Stimulated activated CD4-positive, alpha-beta T cell treated with anti-CD3 and anti-CD28 coated beads, TNF-alpha, amount 100 ng/mL, for 1 hour (primary cell): Measurements from ENCODE around the gene UPP1.
"Not testable (repeated sequence)": the region's sequence is repeated elsewhere in the genome, so short reads cannot be mapped to it uniquely, and the experiment has no call there.

Source experiments
- DNase-seq, 3 donors: peaks; one replicate each; pipeline ENCODE4 v3.0.0-alpha.2; 2020; ENCODE audit warnings: low read depth in 3 of 3, low spot score in 1 of 3

UPP1 gene

DNA sequence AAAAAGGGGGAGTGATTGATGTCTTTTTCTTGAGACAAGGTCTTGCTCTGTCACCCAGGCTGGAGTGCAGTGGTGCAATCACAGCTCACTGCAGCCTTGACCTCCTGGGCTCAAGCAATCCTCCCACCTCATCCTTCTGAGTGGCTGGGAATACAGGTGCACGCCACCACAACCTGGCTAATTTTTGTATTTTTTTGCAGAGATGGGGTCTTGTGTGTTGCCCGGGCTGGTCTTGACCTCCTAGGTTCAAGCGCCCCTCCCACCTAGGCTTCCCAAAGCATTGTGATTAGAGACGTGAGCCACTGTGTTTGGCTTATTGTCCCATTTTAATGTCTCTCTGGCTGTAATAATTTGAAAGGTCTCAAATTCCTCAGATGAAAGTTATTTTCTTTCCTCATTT lies 21.8 kb downstream of the UPP1 start:
- DNase-seq, result no peak

DNA sequence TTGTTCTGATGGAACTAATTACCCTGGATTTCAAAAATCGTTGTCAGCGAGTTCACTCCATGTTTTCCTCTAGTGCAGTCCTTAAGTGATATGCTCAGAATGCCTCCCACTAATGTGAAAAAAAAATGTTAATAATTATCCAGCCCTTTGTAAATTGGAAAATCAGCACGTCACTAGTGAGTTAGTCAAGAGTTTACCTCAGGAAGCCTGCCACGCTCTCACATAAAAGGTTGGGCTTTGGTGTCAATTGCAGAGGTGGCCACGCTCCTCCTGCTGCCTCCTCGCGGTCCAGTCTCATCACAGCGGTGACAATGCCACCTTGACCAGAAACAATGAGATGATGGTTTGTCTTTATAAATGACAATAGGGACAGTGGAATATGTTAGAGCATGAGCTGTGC lies 22.5 kb downstream of the UPP1 start:
- DNase-seq, result no peak

DNA sequence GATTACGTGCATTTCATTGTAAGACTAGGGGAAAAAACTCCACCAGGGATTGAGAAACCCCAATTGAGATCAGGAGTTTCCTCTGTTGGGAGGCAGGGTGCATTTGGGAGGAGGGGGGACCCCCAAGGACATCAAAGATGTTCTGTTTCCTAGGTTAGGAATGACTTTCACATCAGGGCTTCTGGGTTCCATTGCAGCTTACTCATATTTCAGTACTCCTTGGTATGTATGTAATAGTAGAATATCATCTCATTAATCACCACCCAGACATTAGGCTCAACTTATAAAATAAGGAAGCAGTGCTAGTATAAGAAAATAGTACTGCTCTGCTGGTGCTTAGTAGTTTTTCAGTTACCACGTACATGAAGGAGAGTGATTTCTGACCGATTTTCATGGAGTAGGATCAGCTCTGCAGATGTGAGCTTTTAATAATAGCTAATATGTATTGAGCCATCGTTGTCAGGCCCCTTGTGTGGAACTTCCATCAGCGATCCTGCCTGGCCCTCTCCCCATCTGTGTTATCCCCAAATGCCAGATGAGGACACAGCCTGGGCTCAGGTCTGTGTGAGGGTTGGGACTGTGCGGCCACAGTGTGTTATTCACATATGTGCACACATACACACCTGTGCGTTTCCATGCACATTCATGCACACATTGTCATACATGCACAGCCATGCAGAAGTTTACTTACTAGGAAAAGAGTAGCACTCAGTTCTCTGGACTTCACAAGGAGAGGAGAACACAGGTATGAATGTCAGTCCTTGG lies 23.5 kb downstream of the UPP1 start:
- DNase-seq, result no peak

DNA sequence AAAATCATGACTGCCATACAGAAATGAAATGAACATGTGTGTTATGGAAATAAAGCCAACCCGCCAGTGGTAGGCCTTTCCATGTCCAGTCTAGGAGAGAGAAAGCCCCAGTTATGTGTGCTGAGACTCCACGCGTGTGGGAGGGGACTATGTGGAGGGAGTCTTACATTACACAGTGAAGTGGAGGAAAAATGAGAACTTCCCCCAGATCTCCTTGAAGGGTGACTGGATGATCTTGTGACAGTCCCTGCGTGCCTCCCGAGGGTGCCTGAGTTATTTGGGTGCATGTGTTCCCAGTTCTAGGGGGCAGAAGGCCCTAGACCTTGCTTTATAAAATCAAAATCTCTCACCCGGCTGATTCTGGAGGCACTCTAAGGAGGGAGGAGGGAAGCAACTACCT lies 24.2 kb downstream of the UPP1 start:
- no peak for DNase-seq

DNA sequence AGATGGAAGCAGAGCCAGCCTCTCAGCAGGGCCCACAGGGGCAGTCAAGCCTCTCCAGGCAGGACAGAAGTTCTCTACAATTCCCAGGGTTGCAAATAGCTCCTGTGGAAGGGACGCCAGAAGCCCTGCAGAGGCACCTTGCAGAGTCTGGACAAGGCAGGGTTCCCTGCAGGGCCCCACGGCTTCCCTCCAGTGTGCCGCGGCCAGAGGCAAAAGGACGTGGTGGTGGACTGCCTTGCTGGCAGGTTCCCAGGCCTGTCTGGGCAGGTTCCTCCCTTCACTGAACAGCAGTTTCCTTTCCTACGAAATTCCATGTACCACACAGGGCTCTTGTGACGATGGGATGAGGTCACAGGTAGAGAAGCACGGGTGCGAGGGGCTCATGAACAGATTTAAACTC lies 25.1 kb downstream of the UPP1 start:
- DNase-seq, result no peak

DNA sequence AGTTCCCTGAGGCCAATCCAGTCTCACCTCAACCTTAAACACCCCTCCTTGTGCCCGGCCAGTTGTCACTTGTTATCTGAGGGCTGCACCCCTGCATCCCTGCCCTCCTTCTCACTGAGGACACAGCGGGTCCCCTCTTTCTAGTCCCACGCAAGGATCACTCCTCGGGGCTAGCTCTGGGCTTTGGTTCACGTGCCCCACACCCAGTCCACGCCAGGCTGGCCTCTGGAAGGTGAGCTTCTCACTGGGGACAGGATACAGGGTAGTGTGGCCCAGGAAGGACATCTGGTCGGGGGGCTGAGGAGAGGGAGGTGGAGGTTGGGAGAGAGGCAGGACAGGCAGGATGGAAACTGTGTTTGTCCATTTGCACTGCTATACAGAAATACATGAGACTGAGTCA lies 25.5 kb downstream of the UPP1 start:
- DNase-seq, result no peak

DNA sequence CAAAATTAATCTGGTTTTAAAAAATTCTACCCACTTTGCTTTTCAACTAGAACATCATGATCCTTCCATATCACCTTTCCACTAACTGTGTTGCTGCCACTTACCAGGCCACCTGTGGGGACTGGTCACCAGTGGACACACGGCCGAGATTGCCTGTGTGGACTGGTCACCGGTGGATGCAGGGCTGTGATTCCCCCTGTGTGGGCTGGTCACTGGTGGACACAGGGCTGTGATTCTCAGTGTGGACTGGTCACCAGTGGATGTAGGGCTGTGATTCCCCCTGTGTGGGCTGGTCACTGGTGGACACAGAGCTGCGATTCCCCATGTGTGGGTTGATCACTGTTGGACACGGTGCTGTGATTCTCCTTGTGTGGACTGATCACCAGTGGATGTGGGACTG lies 27.0 kb downstream of the UPP1 start:
- DNase-seq, result no peak

DNA sequence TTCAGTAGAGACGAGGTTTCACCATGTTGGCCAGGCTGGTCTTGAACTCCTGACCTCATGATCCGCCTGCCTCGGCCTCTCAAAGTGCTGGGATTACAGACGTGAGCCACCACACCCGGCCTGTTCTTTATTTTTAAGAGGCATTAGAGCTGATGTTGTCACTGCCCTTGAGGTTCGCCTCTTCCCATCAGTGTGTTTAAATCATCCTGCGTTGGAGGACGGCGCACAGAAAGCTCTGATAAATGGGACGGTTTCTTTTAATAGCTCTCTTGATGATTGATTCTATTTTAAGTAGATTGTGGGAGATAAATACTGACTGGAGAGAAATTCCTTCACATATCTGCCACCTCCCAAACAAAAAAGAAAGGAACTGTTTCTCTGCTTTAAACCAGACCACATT lies 29.0 kb downstream of the UPP1 start:
- no peak for DNase-seq

DNA sequence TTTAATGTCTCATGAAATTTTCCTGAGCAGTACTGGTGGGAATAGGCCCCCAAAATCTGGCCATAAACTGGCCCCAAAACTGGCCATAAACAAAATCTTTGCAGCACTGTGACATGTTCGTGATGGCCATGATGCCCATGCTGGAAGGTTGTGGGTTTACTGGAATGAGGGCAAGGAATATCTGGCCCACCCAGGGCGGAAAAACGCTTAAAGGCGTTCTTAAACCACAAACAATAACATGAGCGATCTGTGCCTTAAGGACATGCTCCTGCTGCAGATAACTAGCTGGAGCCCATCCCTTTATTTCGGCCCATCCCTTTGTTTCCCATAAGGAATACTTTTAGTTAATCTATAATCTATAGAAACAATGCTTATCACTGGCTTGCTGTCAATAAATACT lies 31.5 kb downstream of the UPP1 start:
- not testable (repeated sequence) for DNase-seq

DNA sequence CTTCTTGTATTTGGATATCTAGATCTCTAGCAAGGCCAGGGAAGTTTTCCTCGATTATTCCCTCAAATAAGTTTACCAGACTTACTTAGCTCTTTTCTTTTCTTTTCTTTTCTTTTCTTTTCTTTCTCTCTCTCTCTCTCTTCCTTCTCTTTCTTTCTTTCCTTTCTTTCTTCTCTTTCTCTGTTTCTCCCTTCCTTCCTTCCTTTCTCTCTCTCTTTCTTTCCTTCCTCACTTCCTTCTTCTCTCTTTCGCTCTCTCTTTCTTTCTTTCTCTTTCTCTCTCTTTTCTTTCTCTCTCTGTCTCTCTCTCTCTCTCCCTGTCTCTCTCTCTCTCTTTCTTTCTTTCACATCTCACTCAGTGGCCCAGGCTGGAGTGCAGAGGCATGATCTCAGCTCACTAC lies 37.0 kb downstream of the UPP1 start:
- no peak for DNase-seq

DNA sequence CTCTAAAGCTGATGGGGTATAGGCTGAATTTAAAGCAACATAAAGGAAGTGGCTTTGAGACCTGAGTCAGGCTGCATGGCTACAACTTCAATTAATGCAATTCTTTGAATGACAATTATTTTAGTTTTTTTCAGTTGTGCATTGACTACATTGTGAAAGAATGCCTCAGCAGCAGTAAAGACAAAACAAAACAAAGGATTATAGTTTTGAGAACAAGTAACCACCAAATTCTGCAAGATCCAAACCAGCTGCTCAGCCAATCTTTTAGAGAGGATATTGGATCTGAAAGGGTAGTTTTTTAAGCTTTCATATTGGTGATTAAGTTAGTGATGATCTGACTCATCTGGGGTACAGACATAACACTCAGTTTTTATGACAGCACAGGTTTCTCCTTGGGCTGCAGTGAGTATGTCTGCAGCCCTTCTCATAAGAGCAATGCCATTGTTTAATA lies 41.6 kb downstream of the UPP1 start:
- no peak for DNase-seq

DNA sequence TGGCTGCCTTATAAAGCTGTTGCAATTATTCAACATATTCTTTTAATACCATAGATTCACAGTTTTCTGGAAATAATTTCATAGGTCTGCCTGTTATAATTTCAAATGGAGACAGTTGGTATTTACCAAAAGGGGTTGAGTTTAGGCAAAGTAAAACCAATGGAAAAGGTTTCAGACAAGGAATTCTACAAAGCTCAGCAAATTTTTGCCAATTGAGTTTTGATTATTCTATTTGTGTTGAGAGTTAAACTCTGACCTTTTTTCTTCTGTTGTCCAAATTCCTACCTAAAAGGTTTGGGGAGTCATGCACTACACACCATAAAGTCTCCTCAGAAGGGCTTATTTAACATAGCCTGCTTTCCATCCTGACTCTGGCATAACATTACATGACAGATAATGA lies 43.7 kb downstream of the UPP1 start:
- DNase-seq, result no peak

DNA sequence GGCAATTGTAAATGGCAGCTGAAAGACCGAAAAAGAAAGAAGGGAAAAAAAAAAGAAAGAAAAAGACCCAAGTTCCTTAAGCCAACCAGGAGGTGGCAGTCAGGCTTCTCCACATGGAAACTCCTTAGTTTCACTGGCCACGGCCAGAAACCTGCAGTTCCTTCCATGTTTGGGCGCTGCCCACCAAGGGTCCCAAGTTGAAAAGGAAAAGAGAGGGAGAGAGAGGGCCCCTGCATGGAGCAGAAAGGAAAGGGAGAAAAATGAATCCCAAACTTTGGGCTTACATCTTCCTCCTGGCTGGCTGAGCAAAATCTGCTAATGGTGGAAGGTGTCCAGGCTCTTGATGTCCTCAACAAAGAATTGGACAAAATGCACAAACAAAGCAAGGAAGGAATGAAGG lies 50.4 kb downstream of the UPP1 start:
- no peak for DNase-seq

DNA sequence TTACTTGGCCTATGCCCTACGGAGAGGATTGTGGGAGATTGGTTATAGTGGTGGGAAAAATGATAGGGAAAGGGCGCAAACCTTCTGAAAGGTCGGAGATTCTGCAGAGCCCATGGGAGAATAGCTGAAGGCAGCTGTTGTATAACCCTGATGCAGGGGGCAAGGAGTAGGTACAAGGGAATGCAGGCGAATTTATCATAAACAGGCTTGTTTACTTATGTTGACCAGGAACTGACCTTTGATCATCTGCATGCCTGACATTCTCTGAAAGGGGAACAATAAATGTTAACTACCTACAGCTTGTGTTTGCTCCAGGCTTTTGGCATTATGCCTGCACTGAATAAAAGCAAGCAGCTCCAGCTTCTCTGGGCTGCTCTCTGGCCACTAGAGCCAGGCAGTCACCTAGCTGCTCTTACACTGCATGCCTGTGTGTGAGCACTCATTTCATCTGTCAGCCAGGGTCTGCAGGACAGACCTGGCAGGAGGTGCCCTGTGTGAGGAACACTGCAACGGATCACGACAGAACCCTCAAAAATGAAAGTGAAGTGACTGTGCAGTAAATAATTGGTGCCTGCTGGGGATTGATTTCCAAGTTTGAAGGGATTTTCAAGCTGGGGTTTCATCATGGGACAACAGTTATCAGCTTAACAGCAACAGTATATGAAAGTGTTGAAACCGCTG lies 51.1 kb downstream of the UPP1 start:
- no peak for DNase-seq

DNA sequence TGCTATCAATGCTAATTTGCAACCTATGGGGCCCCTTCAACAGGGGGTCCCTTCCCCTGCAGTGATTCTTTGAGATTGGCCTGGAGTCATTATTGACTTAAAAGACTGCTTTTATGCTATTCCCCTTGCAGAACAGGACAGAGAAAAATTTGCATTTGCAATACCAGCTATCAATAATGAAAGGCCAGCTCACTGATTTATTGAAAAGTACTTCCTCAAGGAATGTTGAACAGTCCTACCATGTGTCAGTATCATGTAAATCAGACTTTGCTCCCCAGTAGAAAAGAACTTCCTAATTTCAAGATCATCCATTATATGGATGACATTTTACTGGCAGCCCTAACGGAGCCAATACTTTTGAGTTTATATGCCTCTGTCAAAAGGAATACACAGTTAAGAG lies 52.5 kb downstream of the UPP1 start:
- DNase-seq, result no peak

DNA sequence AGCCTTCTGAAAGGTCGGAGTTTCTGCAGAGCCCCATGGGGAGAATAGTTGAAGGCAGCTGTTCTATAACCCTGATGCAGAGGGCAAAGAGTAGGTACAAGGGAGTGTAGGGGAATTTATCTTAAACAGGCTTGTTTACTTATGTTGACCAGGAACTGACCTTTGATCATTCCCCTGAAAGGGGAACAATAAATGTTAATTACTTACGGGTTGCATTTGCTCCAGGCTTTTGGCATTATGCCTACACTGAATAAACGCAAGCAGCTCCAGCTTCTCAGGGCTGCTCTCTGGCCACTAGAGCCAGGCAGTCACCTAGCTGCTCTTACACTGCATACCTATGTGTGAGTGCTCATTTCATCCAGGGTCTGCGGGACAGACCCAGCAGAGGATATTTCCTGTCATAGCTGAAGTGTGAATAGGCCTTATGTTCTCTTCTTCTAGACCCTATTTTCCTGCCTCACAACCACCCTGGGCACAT lies 55.3 kb downstream of the UPP1 start:
- DNase-seq, result no peak

DNA sequence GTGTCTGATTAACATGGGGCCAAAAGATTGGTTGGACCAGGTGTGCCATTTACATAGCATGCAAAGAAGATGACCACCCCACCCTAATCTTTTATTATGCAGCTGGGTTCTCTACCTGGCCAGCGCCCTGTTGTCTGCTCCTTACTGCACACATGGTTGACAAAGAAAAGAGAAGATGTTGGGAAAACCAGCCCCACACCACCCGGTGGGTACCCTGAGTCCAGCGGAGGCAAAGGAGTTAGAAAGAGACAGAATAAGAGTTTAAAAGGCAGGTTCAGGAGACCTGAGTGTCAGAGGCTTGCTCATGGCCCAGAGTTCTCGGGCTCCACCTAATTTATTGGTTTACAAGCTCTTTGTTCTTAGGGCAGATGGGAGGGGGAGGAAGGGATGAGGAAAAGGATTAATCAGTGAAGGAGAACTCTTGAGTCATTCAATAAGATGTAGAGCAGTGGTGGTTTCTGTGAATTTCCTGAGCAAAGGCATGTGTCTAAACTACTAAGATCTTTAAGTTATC lies 58.1 kb downstream of the UPP1 start:
- DNase-seq, result no peak

DNA sequence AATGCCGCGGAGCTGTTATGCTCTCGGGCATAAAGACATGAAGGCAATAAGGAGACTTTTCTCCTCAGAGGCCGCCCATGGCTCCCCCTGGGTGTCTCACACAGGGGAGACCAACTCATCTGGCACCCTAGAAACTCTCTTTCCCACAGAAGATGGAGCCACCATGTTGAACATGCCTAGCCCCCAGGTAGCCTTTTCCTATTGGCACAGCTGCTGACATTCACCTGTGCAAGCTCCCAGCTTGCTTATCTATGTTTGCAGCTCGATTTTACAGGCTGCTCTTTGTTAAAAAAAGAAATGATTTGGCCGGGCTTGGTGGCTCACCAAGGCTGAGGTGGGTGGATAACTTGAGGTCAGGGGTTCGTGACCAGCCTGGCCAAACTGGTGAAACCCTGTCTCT lies 58.6 kb downstream of the UPP1 start:
- not testable (repeated sequence) for DNase-seq

DNA sequence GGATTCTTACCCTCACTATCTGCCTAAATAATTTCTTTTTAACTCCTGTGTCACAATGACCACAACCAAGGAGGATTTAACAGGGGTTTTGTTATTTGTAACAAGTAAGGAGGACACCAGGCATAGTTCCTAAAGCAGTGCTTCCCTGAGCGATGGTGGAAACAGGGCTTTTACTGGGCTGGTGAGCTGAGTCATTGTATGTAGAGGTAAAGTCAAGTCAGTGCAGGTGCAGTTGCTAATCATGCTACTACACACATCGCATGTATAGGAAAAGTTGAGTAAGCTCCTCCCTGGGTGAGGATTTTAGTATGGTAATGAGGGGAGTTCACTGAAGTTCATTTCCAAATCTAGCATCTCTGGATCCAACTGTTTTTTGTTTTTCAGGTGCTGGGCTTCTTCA lies 59.2 kb downstream of the UPP1 start:
- DNase-seq, result no peak

DNA sequence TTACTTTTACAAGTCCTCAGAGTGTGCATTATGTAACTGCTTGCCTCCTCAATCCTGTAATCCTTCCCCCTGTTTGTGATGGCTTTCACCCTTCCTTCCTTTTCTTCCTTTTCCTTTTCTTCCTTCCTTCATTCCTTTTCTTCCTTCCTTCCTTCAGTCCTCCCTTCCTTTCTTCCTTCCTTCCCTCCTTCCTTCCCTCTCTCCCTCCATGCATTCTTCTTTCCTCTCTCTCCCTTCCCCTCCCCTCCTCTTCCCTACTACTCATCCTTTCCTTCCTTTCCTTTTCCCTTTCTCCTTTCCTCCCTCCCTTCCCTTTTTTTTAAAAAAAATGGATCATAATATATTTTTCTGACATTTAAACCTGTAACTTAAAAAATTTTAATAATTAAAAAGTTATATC lies 60.0 kb downstream of the UPP1 start:
- no peak for DNase-seq

DNA sequence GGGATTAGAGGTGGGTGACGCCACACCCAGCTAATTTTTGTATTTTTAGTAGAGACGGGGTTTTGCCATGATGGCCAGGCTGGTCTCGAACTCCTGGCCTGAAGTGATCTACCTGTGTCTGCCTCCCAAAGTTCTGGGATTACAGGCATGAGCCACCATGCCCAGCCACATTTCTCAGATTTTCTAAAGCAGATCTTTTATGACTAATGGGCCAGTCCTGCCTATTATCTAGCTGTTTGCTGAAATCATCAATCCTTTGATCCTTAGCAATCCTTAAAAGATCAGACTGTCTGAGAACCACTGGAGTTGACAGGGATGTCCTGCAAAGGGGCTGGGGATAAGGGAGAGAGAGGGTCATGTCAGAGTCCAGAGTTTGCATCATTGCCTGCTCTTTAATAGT lies 61.0 kb downstream of the UPP1 start:
- DNase-seq, result no peak

DNA sequence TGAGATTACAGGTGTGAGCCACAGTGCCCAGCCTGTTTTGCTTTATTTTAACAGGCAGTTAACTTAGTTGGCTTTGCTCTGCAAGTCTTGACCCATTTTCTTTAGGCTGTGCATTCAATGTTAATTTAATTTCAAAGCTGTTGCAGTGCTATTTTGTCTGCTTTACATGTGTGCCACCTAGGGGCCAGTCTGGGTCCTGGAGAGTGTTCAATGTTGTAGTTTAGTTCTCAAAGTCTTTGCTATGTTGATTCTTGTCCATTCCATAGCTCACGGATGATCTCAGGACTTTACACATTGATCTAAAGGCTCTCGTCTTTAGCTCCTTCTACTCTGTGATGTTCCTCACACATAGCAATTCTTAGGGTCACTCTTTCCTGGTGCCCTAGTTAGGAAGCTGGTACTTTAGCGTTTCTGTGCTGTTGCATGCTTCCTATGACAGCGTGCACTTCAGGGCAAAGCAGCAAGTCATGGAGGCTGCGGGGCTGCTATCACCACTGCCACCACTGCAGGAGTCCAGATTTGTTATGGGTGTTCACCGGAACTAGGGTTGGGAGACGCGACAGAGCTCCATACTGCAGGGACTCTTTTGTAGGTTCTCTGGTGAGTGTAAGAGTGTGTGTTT lies 65.8 kb downstream of the UPP1 start:
- DNase-seq, result peak in 1 of 3 donors; percentile 2
